ENCODE results near the gene GLDN.

DNA sequence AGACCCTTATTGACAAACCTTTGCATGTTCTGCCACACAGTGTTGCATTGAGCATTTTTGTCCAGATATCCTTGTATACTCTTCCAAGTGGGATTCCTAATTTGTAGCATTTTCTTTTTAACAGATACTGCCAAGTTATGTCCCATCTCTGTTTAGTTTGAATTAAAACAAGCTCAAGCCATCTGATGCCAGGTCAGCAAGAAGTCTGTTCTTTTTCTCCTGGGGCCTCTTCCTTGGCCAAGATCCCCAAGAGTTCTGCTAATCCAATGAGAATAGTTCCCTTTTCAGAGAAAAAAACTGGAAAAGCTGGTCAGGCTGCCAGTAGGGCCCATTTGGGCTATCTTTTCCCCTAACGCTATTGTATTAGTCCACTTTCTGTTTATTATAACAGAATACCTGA is 29.8 kb downstream of the GLDN start:
- TF ChIP-seq EZH2 (IDR thresholded peaks at IDR 0.05; ENCODE audit: insufficient read depth, poor library complexity, severe bottlenecking) = no peak
- TF ChIP-seq EZH2phosphoT487 (IDR thresholded peaks at IDR 0.05; ENCODE audit: insufficient read depth, low read depth) = no peak

Measured in GM23248 (cell line).